ENCODE data around the gene WDR93. TPM values are rescaled to one million over a fixed set of nuclear protein-coding genes. Genes with fewer than 3 reads are reported as not detected.
A peak's percentile ranks its signal among the peaks of the same experiment; 100 is the strongest.

WDR93 gene
- total RNA-seq, 8 experiments from 2014 or later, result 0.09 to 2.6 (median 0.24) TPM

DNA sequence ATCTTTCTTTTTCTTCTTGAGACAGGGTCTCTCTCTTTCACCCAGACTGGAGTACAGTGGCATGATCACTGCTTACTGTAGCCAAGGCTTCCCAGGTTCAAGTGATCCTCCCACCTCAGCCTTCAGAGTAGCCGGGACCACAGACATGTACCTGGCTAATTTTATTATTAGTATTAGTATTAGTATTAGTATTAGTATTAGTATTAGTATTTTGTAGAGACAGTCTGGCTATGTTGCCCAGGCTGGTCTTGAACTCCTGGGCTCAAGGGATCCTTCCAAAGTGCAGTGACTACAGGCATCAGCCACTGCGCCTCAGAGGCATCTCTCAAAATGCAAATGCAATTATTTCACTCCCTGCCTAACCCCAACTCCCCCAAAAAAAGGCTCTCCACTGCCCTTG, 37.0 kb upstream of the WDR93 start:
- H3K4me3 ChIP-seq, result no peak overlapping the region
- ATAC-seq (replicated peaks in 6 of 8), result no peak
- 92 to 100% (median 100%) methylated on average over 1 to 2 of the region's 2 CpGs; no CpG with 5 or more reads in 5 of the 10 experiments for WGBS, 10 experiments
- peaks cover 6 to 7% of the 10 kb centered on the region in 2 donors for H3K4me1 ChIP-seq (replicated peaks in 1 of 2)
- in situ Hi-C loops (cut with MboI; ENCODE audit: low pct_unique_long_range_greater_than_20kb in 2 of 9, low sequenced_read_pairs in 9 of 9, unreplicated experiment in 9 of 9), result no loop called here
- H3K27ac ChIP-seq, result no peak overlapping the region

DNA sequence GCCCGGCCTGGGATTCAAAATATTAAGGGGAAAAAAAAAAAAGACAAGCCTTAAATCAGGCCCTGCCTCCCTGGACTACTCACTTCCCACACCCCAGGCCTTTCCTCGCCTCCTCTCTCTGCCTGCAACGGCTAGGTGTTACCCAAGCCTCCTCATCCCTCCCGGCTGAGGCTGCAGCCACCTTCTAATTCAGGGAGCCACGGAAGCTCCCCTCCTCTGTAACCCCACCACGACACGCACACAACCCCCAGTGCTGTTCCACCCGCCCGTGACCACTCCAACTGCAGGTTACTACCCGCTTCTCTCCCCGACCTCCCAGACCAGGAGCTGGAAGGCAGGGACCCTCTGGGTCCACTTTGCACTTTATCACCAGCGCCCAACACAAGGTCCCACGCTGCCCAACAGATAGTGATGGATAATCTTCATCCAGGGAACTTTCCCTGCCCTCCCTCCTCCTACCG, 36.3 kb upstream of the WDR93 start:
- ATAC-seq (replicated peaks in 6 of 8), result peak in 3 of 8 experiments; percentile 1 to 52 (median 42)
- peak overlapping the region; percentile 53 to 86 (median 61) for H3K4me3 ChIP-seq
- H3K27ac ChIP-seq, result no peak overlapping the region
- 7 to 100% (median 20%) methylated on average over 1 to 11 of the region's 14 CpGs; no CpG with 5 or more reads in 7 of the 10 experiments for WGBS, 10 experiments
- in situ Hi-C loops (cut with MboI; ENCODE audit: low pct_unique_long_range_greater_than_20kb in 2 of 9, low sequenced_read_pairs in 9 of 9, unreplicated experiment in 9 of 9), result no loop called here
- H3K4me1 ChIP-seq (replicated peaks in 1 of 2), result peaks cover 6 to 7% of the 10 kb centered on the region in 2 donors

DNA sequence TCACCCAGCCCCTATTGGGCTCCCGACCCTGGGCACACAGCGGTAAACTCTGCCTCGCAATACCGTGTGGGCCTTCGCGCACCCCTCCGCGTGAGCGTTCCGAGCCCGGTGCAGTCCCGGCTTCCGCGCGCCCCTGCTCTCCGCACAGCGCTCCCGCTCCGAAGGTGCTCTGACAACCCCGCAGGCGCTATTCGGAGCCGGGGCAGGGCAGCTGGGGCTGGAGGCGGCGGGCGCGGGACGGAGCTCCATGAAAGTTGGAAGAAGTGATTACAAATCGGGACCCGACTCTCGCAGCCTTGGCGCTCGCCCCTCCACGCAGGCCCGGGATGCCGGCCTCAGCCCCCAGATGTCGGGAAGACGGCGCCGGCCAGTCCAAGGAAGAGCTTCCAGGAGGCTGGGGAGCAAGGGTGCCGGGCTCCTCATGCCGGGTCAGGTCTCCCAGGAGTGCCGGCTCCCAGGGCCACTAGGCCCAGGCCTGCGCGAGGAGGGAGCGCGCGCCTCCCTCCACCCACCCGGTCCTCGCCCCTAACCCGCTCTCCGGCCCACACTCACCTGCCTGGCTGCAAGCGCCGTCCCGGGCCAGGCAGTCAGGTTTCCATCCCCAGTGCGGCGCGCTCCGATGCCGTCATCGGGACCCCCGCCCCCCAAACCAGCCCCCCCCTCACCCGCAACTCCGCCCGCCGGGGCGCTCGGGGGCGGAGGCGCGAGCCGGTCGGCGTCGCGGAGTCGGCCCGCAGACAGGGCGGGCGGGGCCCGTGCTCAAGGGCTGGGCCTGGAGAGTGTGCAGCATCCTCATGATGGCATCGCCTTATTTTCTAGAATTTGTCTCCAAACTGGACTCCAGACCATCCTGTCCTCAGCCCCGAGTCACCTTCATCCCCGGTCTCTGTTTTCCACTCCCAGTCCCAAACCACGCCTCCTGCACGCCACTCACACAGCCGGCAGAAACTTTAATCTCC, 35.5 kb upstream of the WDR93 start, which contains the start of gene KIF7:
KIF7 (minus strand) TSS at position 621 of the 959 bp plus-strand sequence. CDS start 2,537 bp downstream, outside the sequence.
- in situ Hi-C loops (cut with MboI; ENCODE audit: low pct_unique_long_range_greater_than_20kb in 2 of 9, low sequenced_read_pairs in 9 of 9, unreplicated experiment in 9 of 9), result no loop called here
- 0 to 33% (median 20%) methylated on average over 1 to 6 of the region's 87 CpGs; no CpG with 5 or more reads in 2 of the 10 experiments for WGBS, 10 experiments
- H3K4me1 ChIP-seq (replicated peaks in 1 of 2), result peaks cover 6 to 7% of the 10 kb centered on the region in 2 donors
- no peak within 1 kb of the TSS for H3K27ac ChIP-seq
- H3K4me3 ChIP-seq, result peak within 1 kb of the TSS; percentile 53 to 86 (median 61)
- peak; percentile 71 to 93 (median 90) for ATAC-seq (replicated peaks in 6 of 8)

DNA sequence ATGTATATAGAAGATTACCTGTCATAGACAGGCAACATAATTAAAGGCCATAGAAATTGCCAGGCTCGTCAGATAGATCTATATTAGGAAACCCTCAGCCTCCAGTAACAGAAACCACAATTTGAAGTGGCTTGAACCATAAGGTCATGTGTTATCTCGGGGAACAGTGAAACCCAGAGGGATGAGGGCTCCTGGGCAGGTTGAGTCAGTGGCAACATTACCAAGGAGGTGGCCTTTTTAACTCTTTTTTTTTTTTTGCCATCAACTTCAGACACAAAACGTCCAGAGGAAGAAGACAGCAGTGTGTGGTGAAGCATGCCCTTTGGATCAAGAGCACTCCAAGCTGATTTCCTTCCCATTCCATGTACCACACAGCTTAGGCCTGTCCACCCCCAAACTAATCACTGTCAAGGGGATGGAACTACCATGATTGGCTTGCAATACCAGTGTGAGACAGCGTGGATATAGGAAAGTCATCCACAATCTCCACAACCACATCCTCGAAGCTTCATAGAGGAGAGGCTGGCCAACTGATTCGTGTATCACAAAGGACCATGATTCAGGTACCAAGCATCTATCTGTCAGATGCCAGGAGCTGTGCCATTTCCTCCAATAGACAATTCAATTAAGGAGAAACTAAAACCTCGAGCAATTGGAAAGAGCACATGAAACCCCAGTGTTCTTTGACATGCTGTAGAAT, 34.3 kb upstream of the WDR93 start:
- WGBS, 10 experiments, result 28 to 100% (median 67%) methylated on average over 2 to 7 of the region's 7 CpGs
- Histone ChIP-seq H3K27ac (no peak overlapping the region), H3K4me3 (no peak overlapping the region), H3K4me1 (replicated peaks in 1 of 2) (peaks cover 6 to 7% of the 10 kb centered on the region in 2 donors)
- no peak for ATAC-seq (replicated peaks in 6 of 8)
- in situ Hi-C loops (cut with MboI; ENCODE audit: low pct_unique_long_range_greater_than_20kb in 2 of 9, low sequenced_read_pairs in 9 of 9, unreplicated experiment in 9 of 9), result no loop called here

DNA sequence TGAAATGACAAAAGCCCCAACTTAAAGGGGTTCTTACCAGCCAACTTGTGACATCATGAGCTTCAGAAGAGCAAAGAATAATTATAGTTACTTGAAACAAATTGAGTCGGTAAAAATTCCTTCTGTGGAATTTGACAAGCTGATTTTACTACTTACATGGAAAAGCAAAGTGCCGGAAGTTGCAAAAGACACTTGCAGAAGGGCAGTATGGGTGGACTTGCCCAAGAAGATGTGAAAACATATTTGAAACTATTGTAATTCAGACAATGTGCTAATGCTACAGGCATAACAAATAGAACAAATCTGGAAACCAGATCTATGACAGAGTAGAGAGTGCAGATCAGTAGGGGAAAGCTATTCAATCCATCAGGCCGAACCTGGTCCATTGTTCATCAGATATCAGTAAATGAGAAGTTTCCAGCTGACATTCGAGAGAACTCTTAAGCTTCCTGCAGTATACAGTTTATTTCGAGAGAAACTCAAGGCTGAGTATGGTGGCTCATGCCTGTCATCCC, 32.9 kb upstream of the WDR93 start:
- in situ Hi-C loops (cut with MboI; ENCODE audit: low pct_unique_long_range_greater_than_20kb in 2 of 9, low sequenced_read_pairs in 9 of 9, unreplicated experiment in 9 of 9), result no loop called here
- ATAC-seq (replicated peaks in 6 of 8), result no peak
- Histone ChIP-seq H3K4me3 (no peak overlapping the region), H3K27ac (no peak overlapping the region), H3K4me1 (replicated peaks in 1 of 2) (peaks cover 6 to 7% of the 10 kb centered on the region in 2 donors)
- 25 to 100% (median 77%) methylated on average over 1 to 5 of the region's 5 CpGs for WGBS, 10 experiments

DNA sequence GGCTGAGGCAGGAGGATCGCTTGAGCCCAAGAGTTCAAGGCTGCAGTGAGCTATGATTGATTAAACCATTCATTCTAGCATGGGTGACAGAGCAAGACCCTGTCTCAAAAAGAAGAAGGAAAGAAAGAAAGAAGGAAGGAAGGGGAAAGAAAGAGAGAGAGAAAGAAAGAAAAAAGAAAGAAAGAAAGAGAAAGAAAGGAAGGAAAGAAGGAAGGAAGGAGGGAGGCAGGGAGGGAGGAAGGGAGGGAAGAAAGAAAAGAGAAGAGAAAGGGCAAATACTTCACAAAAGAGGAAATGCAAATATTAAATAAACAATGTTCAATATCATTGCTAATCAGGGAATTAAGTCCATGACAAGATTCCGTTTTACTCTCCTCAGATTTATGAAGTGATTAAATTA, 31.3 kb upstream of the WDR93 start:
- no peak overlapping the region for H3K4me3 ChIP-seq
- in situ Hi-C loops (cut with MboI; ENCODE audit: low pct_unique_long_range_greater_than_20kb in 2 of 9, low sequenced_read_pairs in 9 of 9, unreplicated experiment in 9 of 9), result no loop called here
- peaks cover 1 to 3% of the 10 kb centered on the region in 2 donors for H3K4me1 ChIP-seq (replicated peaks in 1 of 2)
- 60 to 91% (median 83%) methylated on average over 1 to 2 of the region's 2 CpGs for WGBS, 10 experiments
- no peak for ATAC-seq (replicated peaks in 6 of 8)
- H3K27ac ChIP-seq, result no peak overlapping the region

DNA sequence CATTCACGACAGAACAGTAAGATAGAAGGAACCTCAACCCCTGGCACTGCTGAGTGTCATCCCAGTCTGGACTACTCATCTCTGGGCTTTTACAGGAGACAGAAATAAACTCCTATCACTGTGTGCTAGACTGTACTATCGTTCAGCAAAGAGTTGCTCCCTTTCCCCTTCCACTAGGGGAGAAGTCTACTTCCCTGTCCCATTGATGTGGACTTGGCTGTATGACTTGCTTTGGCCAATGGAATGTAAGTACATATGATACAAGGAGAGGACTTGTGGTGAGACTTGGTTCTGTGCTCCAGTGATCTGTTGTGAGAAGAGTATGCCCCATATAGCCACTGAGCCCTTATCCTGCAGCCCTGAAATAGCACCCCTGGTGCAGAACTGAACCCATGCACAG, 30.1 kb upstream of the WDR93 start:
- Histone ChIP-seq H3K27ac (no peak overlapping the region), H3K4me3 (no peak overlapping the region), H3K4me1 (replicated peaks in 1 of 2) (peaks cover 5 to 6% of the 10 kb centered on the region in 2 donors)
- in situ Hi-C loops (cut with MboI; ENCODE audit: low pct_unique_long_range_greater_than_20kb in 2 of 9, low sequenced_read_pairs in 9 of 9, unreplicated experiment in 9 of 9), result no loop called here
- 67 to 100% (median 100%) methylated on average over 1 to 2 of the region's 2 CpGs; no CpG with 5 or more reads in 6 of the 10 experiments for WGBS, 10 experiments
- no peak for ATAC-seq (replicated peaks in 6 of 8)

DNA sequence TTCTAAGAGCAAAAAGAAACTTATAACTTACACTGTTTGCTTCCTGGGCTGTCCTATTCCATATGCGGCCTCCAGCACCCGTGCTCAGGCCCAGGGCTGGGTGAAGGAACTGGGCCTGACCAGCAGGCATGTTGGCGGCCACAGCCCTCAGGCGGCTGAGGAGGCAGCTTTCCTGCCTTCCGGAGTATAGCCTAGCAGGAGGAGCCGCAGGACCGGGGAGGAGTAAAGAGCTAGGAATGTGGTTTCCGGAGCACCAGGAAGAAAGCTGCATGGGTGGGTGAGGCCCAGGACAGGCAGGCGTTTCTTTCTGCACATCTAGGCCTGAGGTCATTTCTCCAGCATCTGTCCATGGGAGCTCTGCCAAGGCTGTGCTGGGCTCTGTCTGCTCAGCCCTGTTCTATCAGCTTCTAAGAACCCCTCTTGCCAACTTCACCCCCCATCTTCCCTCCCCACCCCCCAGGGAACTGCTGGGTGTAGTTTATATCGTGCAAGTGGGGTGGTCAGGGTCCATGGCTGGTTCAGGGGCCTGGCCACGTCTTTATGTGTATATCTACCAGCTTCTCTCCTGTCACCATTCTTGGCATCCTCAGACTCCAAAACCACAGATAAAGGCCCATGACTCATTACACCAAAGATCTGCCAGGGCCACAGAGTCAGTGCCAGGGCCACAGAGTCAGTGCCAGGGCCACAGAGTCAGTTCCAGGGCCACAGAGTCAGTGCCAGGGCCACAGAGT, 27.6 kb upstream of the WDR93 start:
- 0 to 61% (median 15%) methylated on average over 1 to 6 of the region's 11 CpGs; no CpG with 5 or more reads in 5 of the 10 experiments for WGBS, 10 experiments
- in situ Hi-C loops (cut with MboI; ENCODE audit: low pct_unique_long_range_greater_than_20kb in 2 of 9, low sequenced_read_pairs in 9 of 9, unreplicated experiment in 9 of 9), result no loop called here
- Histone ChIP-seq H3K27ac (no peak overlapping the region), H3K4me1 (replicated peaks in 1 of 2) (peaks cover 5 to 10% of the 10 kb centered on the region in 2 donors), H3K4me3 (no peak overlapping the region)
- ATAC-seq (replicated peaks in 6 of 8), result peak in 4 of 8 experiments; percentile 28 to 91 (median 88)

DNA sequence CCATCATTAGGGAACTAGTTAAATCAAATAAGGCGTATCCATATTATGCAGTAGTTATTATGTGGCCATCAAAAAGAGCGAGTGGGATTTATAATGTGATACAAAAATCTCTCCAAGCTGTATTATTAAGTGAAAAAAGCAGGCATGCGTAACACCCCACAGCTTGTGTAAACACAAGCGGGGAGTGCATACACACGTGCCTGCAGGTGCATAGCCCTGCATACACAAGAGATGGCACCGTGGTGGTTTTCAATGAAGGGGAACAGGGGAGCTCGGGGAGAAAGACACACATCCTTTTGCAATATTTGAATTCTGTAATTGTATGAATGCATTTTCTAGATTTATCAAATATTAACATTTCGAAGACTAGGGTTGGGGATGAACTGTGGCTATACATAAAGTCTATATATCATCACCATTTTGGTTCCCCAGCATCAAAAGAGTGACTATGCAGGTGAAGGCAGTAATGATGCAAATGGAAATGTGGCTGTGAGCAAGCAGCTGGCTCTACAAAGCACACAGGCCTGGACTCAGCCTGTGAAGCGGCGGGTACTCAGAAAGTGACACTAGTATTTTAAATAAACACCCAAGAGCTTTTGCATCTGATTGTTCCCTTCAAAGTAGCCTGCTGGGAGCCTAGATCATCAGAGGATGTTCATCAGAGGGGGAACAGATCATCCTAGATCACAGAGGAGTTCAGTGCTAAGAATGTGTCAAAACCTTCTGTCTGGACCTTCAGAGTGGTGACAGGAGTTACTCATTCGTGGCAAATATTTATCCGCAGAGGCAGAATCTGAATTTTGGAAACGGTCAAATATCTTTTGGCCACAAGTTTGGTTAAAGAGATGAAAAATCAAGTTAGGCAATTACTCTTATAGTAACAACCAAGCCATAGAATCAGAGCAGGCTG, 25.9 kb upstream of the WDR93 start:
- peak overlapping the region in 2 of 5 donors; percentile 31 to 34 for H3K4me3 ChIP-seq
- H3K27ac ChIP-seq, result no peak overlapping the region
- in situ Hi-C loops (cut with MboI; ENCODE audit: low pct_unique_long_range_greater_than_20kb in 2 of 9, low sequenced_read_pairs in 9 of 9, unreplicated experiment in 9 of 9), result no loop called here
- ATAC-seq (replicated peaks in 6 of 8), result no peak
- WGBS, 10 experiments, result 38 to 100% (median 58%) methylated on average over 3 to 12 of the region's 13 CpGs
- peaks cover 5 to 10% of the 10 kb centered on the region in 2 donors for H3K4me1 ChIP-seq (replicated peaks in 1 of 2)

DNA sequence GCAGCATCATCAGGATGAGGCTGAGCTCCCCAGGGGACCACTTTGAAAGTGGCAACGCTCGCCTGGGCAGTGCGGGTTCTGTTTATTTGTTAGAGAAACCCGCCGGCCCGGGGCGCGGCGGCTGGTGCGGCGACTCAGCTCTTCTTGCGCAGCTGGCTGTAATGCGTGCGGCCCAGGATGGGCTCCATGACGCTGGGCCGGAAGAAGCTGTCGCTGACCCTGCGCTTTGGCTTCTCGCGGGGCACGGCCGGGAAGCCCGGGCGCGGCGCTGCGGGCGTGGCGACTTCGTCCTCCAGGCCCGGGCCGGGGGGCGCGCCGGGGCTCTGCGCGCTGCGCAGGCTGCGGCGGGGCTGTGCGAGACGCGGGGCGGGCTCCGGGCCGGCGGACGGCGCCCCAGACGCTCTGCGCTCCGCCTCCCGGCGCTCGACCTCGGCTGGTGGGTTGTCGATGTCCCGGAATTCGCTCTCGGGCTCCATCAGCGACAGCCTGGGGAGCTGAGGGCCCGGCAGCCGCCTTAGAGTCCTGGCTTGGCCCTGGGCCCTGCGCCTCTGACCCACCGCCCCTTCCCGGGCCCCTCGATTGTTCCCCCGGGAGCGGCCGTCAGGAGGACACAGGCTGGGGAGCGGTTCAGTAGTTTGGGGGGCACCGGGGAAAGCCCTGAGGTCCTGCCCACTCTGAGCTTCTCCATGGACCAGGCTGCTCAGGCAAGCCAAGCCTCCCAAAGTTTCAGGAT, 25.0 kb upstream of the WDR93 start:
- Histone ChIP-seq H3K4me1 (replicated peaks in 1 of 2) (peaks cover 5 to 10% of the 10 kb centered on the region in 2 donors), H3K4me3 (peak overlapping the region; percentile 31 to 36 (median 33)), H3K27ac (no peak overlapping the region)
- WGBS, 10 experiments, result 0 to 8% (median 1%) methylated on average over 2 to 16 of the region's 72 CpGs; no CpG with 5 or more reads in 3 of the 10 experiments
- ATAC-seq (replicated peaks in 6 of 8), result peak; percentile 52 to 88 (median 82)
- in situ Hi-C loops (cut with MboI; ENCODE audit: low pct_unique_long_range_greater_than_20kb in 2 of 9, low sequenced_read_pairs in 9 of 9, unreplicated experiment in 9 of 9), result no loop called here

DNA sequence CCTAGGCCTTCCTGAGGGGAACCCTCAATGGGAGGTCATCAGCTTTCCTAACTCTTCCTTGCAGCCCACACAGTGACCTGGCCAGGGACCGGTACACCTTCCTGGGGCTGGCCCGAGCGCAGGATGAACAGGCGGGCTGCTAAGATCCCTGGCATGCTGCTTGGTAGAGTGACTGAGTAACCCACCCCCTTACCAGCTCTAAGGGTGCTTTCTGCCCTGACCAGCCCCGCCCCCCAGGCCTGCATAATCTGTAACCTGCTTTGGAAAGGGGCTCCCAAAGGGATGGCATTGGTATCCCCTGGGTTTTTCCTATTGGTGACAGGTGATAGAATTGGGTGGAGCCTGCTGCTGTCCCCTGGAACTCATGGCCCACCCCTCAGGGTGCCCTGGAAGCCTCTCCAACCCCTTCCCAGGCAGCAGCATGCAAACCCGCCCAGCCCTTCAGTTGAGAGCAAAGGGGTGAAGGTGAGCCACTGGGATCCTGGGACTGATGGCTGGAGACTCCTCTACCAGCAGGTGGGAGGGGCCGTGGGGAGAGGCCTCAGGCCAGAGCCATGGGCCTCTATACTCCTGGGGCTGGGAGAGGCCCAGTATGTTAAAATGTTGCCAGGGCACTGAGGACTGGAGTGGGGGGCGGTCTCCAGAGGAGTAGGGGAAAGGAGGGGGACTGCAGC, 24.3 kb upstream of the WDR93 start:
- peak overlapping the region in 1 of 5 donors; percentile 31 for H3K4me3 ChIP-seq
- no peak overlapping the region for H3K27ac ChIP-seq
- in situ Hi-C loops (cut with MboI; ENCODE audit: low pct_unique_long_range_greater_than_20kb in 2 of 9, low sequenced_read_pairs in 9 of 9, unreplicated experiment in 9 of 9), result no loop called here
- no CpG with 5 or more reads among the region's 8 CpGs for WGBS, 10 experiments
- H3K4me1 ChIP-seq (replicated peaks in 1 of 2), result peaks cover 5 to 10% of the 10 kb centered on the region in 2 donors
- peak in 5 of 8 experiments; percentile 1 to 31 (median 22) for ATAC-seq (replicated peaks in 6 of 8)

All from motor neuron (in vitro differentiated cells).